Motor neuron (in vitro differentiated cells): ENCODE results near the gene SLC7A6. TPM values are rescaled to one million over a fixed set of nuclear protein-coding genes. Genes with fewer than 3 reads are reported as not detected.
A peak's percentile ranks its signal among the peaks of the same experiment; 100 is the strongest.
"Not testable (repeated sequence)": the region's sequence is repeated elsewhere in the genome, so short reads cannot be mapped to it uniquely, and the experiment has no call there.

Experiments used
- ATAC-seq, 8 experiments: fragments of 200-7000 bp; cut with Tn5 transposase; replicated peaks in 6 of 8; 2 replicates each; pipeline ENCODE4 v1.8.0; 2021; ENCODE audit warnings: mild to moderate bottlenecking in 8 of 8, moderate library complexity in 8 of 8
- H3K27ac ChIP-seq, 2 donors: fragments of 250-450 bp; sonication (Bioruptor Pico); 2 replicates each; pipeline ENCODE4 v1.9.0; 2021; ENCODE audit warnings: antibody characterized with exemption in 2 of 2, mild to moderate bottlenecking in 2 of 2, moderate library complexity in 1 of 2
- H3K4me1 ChIP-seq, 2 donors: fragments of 250-450 bp; sonication (Bioruptor Pico); replicated peaks in 1 of 2; 2 replicates each; pipeline ENCODE4 v1.6.1; 2021; ENCODE audit warnings: antibody characterized with exemption in 2 of 2, mild to moderate bottlenecking in 2 of 2, moderate library complexity in 1 of 2
- H3K4me3 ChIP-seq, 5 donors: fragments of 250-450 bp; sonication (Bioruptor Pico); 2 replicates each; pipeline ENCODE4 v1.9.0; 2021; ENCODE audit warnings: antibody characterized with exemption in 5 of 5, mild to moderate bottlenecking in 5 of 5, moderate library complexity in 4 of 5
- WGBS, 10 experiments: fragments of 450-650 bp; shearing (Covaris generic); methylation state at CpG; one replicate each; pipeline ENCODE4 v1.0.0; 2022; 5-methylcytosine and 5-hydroxymethylcytosine counted together
- in situ Hi-C, 9 experiments: fragments of 400-800 bp; cut with MboI; loops; one replicate each; pipeline ENCODE4 v1.15.0; 2021; ENCODE audit warnings: low sequenced_read_pairs in 9 of 9, low pct_unique_long_range_greater_than_20kb in 2 of 9; ENCODE audit not compliant: unreplicated experiment in 9 of 9
- total RNA-seq, 8 experiments: library from RNA; unstranded; fragments of 300-600 nt; gene quantifications; 2 replicates each; pipeline versions ENCODE4 v1.2.3 to v1.2.4, GENCODE V29; 2022

Gene SLC7A6
- total RNA-seq, 8 experiments from 2014 or later: 7.5 to 36.4 (median 13.5) TPM

DNA sequence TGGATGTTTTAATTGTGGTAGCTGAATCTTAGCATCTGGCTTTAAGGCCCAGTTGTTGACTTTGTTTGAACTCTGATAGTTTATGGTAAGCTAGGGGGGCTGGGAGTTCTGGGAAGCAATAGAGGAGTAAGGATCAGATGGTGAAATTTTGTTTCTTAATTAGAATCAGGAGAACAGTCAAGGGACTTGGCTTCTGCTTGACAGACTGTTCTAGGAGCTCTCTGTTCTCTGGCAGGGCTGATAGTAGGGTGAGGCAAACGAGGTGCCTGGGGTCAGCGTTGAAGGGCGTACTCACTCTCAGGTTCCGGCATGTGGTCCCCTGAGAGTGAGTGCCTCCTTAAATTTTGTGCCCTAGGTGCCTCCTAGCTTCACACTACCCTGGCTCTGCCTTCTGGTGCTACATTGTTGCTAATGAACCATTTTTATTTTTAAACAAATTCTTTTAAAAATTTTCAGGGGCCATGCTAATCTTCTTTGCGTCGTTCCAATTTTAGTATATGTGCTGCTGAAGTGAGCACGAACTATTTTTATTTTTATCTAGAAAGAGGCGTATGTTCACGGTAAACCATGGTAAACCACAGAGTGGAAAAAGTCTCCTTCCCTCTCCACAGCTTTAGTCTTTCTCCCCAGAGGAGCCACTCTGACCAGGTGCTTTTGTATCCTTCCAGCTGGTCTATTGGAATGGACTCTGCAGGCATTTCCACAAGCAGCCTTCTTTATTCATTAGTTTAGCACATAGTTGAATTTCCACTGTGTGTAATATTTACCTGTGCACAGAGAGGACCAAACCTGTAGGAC lies 19.7 kb downstream of the SLC7A6 start:
- WGBS, 10 experiments: 20 to 95% (median 88%) methylated on average over 2 to 9 of the region's 9 CpGs
- ATAC-seq: peak in 3 of 8 experiments; percentile 7 to 43 (median 30)
- Histone ChIP-seq H3K27ac (no peak overlapping the region), H3K4me3 (no peak overlapping the region), H3K4me1 (no peaks in the 10 kb centered on the region)
- in situ Hi-C loops: no loop called here

DNA sequence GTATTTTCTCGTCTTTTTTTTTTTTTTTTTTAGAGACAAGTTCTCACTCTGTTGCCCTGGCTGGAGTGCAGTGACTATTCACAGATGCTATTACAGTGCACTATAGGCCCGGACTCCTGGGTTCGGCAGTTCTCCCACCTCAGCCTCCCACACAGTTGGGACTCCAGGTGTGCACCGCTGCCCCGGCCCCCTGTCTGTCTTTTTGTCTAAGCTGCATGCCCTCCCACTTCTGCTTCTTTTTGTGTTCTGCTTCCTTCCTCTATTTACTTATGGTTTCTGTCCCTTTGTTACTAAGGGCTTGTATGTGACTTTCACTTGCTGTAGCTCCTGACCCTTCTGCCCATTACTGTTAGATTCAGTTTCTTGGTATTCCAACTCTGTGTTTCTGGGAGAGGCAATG lies 20.5 kb downstream of the SLC7A6 start:
- ATAC-seq: no peak
- no peak overlapping the region for H3K27ac ChIP-seq
- WGBS, 10 experiments: 57 to 100% (median 83%) methylated on average over 1 to 5 of the region's 5 CpGs

GRCh38 chr16:68285683-68286082 lies 21.4 kb downstream of the SLC7A6 start:
- WGBS, 10 experiments: 80 to 100% (median 100%) methylated on average over 1 to 3 of the region's 3 CpGs; no CpG with 5 or more reads in 2 of the 10 experiments
- no peak for ATAC-seq
- H3K4me1 ChIP-seq: no peaks in the 10 kb centered on the region
- in situ Hi-C loops: no loop called here
- H3K27ac ChIP-seq: no peak overlapping the region
- H3K4me3 ChIP-seq: no peak overlapping the region

More for the DNA sequence above, 20.5 kb downstream of the SLC7A6 start:
- in situ Hi-C loops: no loop called here
- H3K4me1 ChIP-seq: no peaks in the 10 kb centered on the region
- H3K4me3 ChIP-seq: no peak overlapping the region

DNA sequence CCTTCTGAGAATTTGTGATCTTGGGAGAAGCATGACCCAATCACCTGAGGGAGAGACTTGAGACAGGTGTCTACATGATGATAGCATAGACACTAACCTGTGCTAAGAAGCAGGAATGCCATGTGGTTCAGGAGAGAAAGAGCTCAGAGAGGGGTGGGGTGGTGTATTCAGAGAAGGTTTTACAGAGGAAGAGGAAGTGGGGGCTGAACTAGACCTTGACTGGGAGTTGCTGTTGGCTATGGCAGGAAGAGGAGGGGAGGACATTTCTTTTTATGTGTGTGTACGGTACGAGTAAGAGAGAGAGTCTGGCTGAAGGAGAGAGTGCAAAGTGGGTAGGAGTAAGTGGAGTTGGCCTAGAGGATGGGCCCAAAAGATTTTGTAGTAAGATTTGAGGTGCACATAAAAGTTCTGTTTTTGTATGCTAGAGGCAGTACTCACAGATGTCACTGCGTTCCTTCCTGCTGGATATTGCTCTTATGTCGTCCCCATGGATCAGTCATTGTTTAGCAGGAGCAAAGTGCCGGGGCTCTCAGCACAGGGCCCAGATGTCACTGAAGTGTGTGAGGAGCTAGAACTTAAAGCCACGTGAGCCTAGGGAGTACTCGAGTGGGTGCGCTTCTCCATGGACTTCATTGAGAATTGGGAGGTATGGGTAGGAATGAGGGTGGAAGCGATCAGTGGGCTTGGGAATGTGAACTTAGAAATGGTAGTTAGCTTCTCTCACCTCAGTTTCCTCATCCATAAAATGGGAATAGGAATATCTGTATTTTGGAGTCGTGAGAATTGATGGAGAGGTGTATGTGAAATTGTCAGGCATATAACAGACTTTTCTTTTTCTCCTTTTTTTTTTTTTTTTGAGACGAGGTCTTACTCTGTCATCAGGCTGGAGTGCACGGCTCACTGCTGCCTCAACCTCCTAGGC lies 22.1 kb downstream of the SLC7A6 start:
- H3K4me3 ChIP-seq: no peak overlapping the region
- 80 to 100% (median 93%) methylated on average over 1 to 8 of the region's 12 CpGs; no CpG with 5 or more reads in 2 of the 10 experiments for whole genome bisulfite sequencing, 10 experiments
- H3K4me1 ChIP-seq: no peaks in the 10 kb centered on the region
- ATAC-seq: no peak
- in situ Hi-C loops: no loop called here
- H3K27ac ChIP-seq: no peak overlapping the region

- no peak overlapping the region for H3K4me3 ChIP-seq
- ATAC-seq: peak in 3 of 8 experiments; percentile 39 to 92 (median 91)
- 88 to 95% (median 94%) methylated on average over 3 to 8 of the region's 11 CpGs; no CpG with 5 or more reads in 6 of the 10 experiments for WGBS, 10 experiments
- no peak overlapping the region for H3K27ac ChIP-seq
- in situ Hi-C loops: no loop called here
- no peaks in the 10 kb centered on the region for H3K4me1 ChIP-seq
Observed at GRCh38 chr16:68287276-68288251, 23.2 kb downstream of the SLC7A6 start.

DNA sequence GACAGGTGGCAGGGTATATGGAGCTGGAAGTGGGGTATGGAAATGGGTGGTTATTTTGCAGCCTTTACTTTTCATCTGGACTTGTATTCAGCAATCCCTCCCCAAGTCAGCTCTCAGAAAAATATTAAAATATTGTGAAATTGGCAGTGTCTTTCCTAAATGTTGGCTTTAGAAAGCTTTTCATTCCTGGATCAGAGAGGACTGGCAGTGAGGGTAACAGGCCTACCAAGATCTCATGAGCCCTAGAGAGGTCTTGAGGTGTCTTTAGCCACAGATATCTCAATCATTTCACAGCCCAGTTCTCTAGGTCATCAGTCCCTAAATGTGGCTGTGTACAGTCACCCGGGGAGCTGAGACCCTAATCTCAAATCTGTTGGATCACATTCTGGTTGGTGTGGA lies 23.9 kb downstream of the SLC7A6 start:
- WGBS, 10 experiments: 71 to 100% (median 100%) methylated on average over 1 of the region's 1 CpG; no CpG with 5 or more reads in 7 of the 10 experiments
- Histone ChIP-seq H3K4me1 (no peaks in the 10 kb centered on the region), H3K4me3 (no peak overlapping the region), H3K27ac (no peak overlapping the region)
- in situ Hi-C loops: no loop called here
- ATAC-seq: no peak

- H3K4me1 ChIP-seq, ATAC-seq, in situ Hi-C loops, H3K27ac ChIP-seq, H3K4me3 ChIP-seq: not testable (repeated sequence)
- 0 to 100% (median 85%) methylated on average over 1 to 8 of the region's 9 CpGs; no CpG with 5 or more reads in 4 of the 10 experiments for WGBS, 10 experiments
Observed at GRCh38 chr16:68288796-68289195, 24.5 kb downstream of the SLC7A6 start.

- H3K4me3 ChIP-seq: no peak overlapping the region
- H3K27ac ChIP-seq: no peak overlapping the region
- 80 to 100% (median 100%) methylated on average over 1 to 2 of the region's 2 CpGs; no CpG with 5 or more reads in 5 of the 10 experiments for WGBS, 10 experiments
- in situ Hi-C loops: no loop called here
- no peak for ATAC-seq
- H3K4me1 ChIP-seq: no peaks in the 10 kb centered on the region
Observed at GRCh38 chr16:68289202-68289601, 24.9 kb downstream of the SLC7A6 start.

GRCh38 chr16:68289621-68290329 lies 25.4 kb downstream of the SLC7A6 start:
- no peaks in the 10 kb centered on the region for H3K4me1 ChIP-seq
- in situ Hi-C loops: no loop called here
- H3K4me3 ChIP-seq: no peak overlapping the region
- 72 to 94% (median 91%) methylated on average over 2 to 4 of the region's 4 CpGs; no CpG with 5 or more reads in 1 of the 10 experiments for WGBS, 10 experiments
- no peak overlapping the region for H3K27ac ChIP-seq
- peak in 1 of 8 experiments; percentile 6 for ATAC-seq

DNA sequence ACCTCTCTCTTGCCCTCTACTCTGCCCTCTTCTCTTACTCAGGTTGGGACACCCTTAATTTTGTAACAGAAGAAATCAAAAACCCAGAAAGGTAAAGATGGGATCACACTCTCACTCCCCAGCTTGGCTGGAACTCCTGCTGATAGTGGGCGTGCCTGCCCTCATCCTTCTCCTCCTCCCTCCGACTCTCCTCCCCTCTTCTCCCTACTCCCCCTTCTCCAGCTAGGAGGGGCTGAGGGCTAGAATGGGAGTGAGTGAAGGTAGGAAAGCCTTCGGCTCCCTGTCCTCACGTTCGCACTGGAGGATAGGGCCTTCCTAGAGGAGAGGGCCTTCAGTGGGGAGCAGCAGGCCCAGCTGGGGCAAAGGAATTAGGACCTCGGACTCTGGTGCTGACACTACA lies 26.1 kb downstream of the SLC7A6 start:
- no peaks in the 10 kb centered on the region for H3K4me1 ChIP-seq
- in situ Hi-C loops: no loop called here
- H3K27ac ChIP-seq: no peak overlapping the region
- H3K4me3 ChIP-seq: no peak overlapping the region
- WGBS, 10 experiments: 0 to 83% (median 70%) methylated on average over 1 of the region's 6 CpGs; no CpG with 5 or more reads in 6 of the 10 experiments
- ATAC-seq: no peak

GRCh38 chr16:68291227-68291626 lies 26.9 kb downstream of the SLC7A6 start:
- in situ Hi-C loops: no loop called here

GRCh38 chr16:68292425-68292824 lies 28.1 kb downstream of the SLC7A6 start:
- in situ Hi-C loops: no loop called here
- no peak overlapping the region for H3K4me3 ChIP-seq
- no peak overlapping the region for H3K27ac ChIP-seq
- WGBS, 10 experiments: 80 to 100% (median 93%) methylated on average over 1 to 5 of the region's 5 CpGs; no CpG with 5 or more reads in 2 of the 10 experiments
- no peak for ATAC-seq
- no peaks in the 10 kb centered on the region for H3K4me1 ChIP-seq

More at GRCh38 chr16:68291227-68291626, 26.9 kb downstream of the SLC7A6 start:
- WGBS, 10 experiments: 0 to 100% (median 85%) methylated on average over 1 to 2 of the region's 4 CpGs; no CpG with 5 or more reads in 4 of the 10 experiments
- ATAC-seq: peak in 2 of 8 experiments; percentile 66 to 93
- Histone ChIP-seq H3K4me1 (no peaks in the 10 kb centered on the region), H3K4me3 (no peak overlapping the region), H3K27ac (no peak overlapping the region)
